ENCODE data around the gene OR51G1.

The OR51G1 gene

GRCh38 chr11:4916581-4916980 lies 7.6 kb downstream of the OR51G1 start:
- Histone ChIP-seq H3K27me3 (no peaks in the 10 kb centered on the region), H3K36me3 (no peaks in the 10 kb centered on the region), H3K9me3 (no peaks in the 10 kb centered on the region), H3K4me1 (no peaks in the 10 kb centered on the region), H3K4me3 (ENCODE audit: low read depth, low read length) (no peak overlapping the region)
- no peak for DNase-seq
- no peak for TF ChIP-seq CTCF (IDR thresholded peaks at IDR 0.05; ENCODE audit: low read depth, low read length)

GRCh38 chr11:4903484-4903883 lies 20.7 kb downstream of the OR51G1 start, which contains the start of gene OR51A7:
Gene OR51A7, plus strand, starts transcription at chr11:4903783. Its CDS starts 3,587 bp downstream, at chr11:4907370.
- no peaks in the 10 kb centered on the region for H3K27me3 ChIP-seq
- no peak for DNase-seq
- no peaks in the 10 kb centered on the region for H3K36me3 ChIP-seq
- no peaks in the 10 kb centered on the region for H3K9me3 ChIP-seq
- H3K4me3 ChIP-seq (ENCODE audit: low read depth, low read length) = no peak within 1 kb of the TSS
- TF ChIP-seq CTCF (IDR thresholded peaks at IDR 0.05; ENCODE audit: low read depth, low read length) = no peak
- H3K4me1 ChIP-seq = no peaks in the 10 kb centered on the region

- TF ChIP-seq CTCF (IDR thresholded peaks at IDR 0.05; ENCODE audit: low read depth, low read length) = no peak
- Histone ChIP-seq H3K4me3 (ENCODE audit: low read depth, low read length) (no peak overlapping the region), H3K4me1 (no peaks in the 10 kb centered on the region), H3K36me3 (no peaks in the 10 kb centered on the region), H3K27me3 (no peaks in the 10 kb centered on the region), H3K9me3 (no peaks in the 10 kb centered on the region)
- DNase-seq = no peak
These were observed 32.0 kb downstream of the OR51G1 start for GRCh38 chr11:4891996-4892640.

- no peak for DNase-seq
- no peaks in the 10 kb centered on the region for H3K36me3 ChIP-seq
- H3K4me1 ChIP-seq = no peaks in the 10 kb centered on the region
- H3K4me3 ChIP-seq (ENCODE audit: low read depth, low read length) = no peak overlapping the region
- no peaks in the 10 kb centered on the region for H3K9me3 ChIP-seq
- TF ChIP-seq CTCF (IDR thresholded peaks at IDR 0.05; ENCODE audit: low read depth, low read length) = no peak
- no peaks in the 10 kb centered on the region for H3K27me3 ChIP-seq
These were observed 33.9 kb downstream of the OR51G1 start for GRCh38 chr11:4890279-4890678.

- H3K4me1 ChIP-seq = no peaks in the 10 kb centered on the region
- H3K27me3 ChIP-seq = no peaks in the 10 kb centered on the region
- no peaks in the 10 kb centered on the region for H3K36me3 ChIP-seq
- no peaks in the 10 kb centered on the region for H3K9me3 ChIP-seq
- DNase-seq = no peak
- H3K4me3 ChIP-seq (ENCODE audit: low read depth, low read length) = no peak overlapping the region
- TF ChIP-seq CTCF (IDR thresholded peaks at IDR 0.05; ENCODE audit: low read depth, low read length) = no peak
These were observed 36.5 kb downstream of the OR51G1 start for GRCh38 chr11:4887591-4887990.

GRCh38 chr11:4886186-4886585 lies 38.0 kb downstream of the OR51G1 start:
- Histone ChIP-seq H3K27me3 (no peaks in the 10 kb centered on the region), H3K4me3 (ENCODE audit: low read depth, low read length) (no peak overlapping the region), H3K4me1 (no peaks in the 10 kb centered on the region), H3K36me3 (no peaks in the 10 kb centered on the region), H3K9me3 (no peaks in the 10 kb centered on the region)
- no peak for DNase-seq
- no peak for TF ChIP-seq CTCF (IDR thresholded peaks at IDR 0.05; ENCODE audit: low read depth, low read length)
